Fibroblast of peridontal ligament (primary cell): ENCODE measurements around the gene SNAI3.

Experiments
- DNase-seq: peaks from one replicate; pipeline ENCODE4 v3.0.0-alpha.2; 2010; ENCODE audit errors: extremely low read depth

Gene SNAI3

DNA sequence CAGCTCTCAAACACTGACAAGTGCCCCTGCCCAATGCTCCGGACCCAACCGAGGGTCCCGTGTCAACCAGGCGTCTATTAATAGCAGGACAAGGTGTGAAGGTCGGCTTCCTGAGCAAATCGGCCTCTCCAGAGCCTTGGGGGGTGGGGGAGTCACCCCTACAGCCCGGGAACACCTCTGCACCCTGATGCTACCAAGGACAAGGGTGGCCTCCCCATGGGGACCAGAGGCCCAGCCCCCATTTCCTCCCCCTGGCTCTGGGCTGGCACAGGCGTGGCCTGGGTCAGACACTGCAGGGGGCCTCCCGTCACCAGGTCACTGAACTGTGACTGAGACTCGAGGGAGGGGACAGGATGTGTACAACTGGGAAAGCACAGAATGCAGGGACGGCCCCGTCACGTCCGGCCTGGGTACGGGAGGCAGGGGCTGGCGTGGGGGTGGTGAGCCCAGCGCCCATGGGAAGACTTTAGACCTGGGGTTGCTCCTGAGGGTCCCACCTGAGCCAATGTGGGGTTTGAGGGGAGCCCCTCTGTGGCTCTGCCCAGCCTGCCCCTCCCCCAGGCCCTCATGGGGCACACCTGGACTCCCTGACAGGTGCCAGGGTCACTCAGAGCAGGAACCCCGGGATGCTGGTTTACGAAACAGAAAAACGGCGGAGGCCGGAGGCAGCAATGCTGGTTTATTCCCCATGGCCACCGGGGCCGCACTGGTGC, 34.9 kb downstream of the SNAI3 start:
- DNase-seq: no peak

DNA sequence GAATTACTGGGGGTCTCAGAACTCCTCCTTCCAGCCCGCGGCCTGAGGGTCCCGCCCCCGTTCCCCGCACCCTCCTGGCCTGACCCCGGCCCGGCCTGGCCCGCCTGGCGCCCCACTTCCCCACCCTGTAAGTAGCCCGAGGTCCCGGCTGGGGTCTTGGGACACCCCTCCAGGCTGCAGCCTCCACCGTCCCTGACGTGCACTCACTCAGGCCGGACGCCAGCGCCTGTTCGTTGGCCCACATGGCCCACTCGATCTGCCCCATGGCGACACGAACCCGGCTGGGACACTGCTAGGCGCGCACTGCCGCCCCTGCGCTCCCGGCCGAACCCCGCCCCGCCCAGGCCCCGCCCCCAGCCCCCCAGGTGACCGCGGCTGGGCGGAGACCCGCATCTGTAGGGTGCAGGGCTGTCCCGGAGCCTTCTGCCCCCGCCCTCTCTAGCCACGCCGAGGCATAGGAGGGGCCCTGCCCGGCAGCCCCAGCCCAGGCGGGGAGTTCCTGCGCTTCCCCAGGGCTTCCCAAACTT, 35.5 kb downstream of the SNAI3 start, which contains the start of gene CYBA:
CYBA (minus strand) TSS at position 305 of the 527 bp plus-strand sequence; CDS start at position 265, 40 bp downstream.
- peak; percentile 40 for DNase-seq

DNA sequence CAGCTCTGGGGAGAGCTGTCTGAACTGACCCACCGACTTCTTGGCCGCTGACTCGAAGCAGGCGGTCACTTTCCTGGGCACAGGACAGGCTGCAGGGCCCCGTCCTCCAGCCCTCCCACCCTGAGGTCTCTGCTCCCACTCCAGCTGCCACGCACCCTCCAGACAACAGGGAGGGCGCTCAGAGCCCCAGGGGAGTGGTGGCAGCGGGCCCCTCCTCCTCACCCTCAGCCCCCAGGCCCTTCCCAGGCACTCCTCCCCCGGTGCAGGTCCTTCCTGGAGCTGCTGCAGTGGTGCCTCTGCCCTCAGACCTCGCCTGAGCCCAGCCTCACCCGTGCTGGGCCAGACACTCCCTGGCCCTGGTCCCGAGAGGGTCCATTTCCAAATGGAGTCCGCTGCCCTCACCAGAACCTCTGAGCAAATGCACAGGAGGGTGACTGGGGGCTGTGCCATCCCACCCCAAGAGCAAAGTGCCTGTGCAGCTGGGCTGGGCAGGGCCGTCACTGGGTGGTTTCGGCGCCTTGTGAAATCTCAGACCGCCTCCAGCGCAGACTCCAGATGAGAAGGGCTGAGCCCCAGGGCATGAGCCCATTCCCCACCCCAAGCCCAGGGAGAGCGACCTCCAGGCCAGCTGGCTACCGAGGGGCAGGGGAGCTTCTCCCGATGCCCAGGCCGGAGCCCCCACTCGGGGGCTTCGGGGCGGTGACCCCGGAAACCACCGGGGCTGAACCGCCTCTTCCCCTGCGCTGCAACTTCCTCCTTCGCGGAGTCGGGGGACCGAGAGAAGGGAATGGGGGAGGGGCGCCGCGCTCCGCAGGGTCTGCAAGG, 36.2 kb downstream of the SNAI3 start:
- DNase-seq: no peak

DNA sequence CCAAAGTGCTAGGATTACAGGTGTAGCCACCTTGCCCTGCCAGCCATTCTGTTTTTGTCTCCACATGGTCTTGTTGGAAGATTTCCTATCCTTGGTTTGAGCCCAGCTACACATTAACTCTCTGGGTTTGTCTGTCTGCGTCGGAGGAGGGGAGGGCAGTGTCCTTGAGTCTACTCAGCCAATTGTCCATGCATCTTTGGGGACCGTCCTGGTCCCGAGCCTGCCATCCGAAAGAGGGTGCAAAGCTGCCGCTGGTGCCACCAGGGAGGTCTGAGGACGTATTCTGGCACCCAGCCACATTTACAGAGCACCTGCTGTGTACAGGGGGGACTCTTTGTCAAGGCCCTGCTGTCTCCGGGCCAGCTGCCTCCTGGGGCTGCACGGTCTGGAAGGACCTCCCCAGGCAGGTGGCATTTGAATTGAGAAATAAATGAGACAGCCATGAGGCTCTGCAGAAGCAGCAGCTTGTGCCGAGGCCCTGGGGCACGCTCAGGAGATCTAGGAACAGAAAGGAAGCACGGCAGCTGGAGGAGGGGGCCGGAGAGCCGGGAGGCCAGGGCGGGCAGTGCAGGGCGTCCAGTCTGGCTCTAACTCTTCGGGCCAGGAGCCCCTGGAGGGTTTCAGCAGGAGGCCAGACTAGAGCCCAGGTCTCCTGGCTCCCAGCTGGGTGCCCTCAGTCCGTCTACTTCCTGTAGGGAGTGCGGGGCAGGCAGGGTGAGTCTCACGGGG, 36.9 kb downstream of the SNAI3 start:
- DNase-seq: no peak

DNA sequence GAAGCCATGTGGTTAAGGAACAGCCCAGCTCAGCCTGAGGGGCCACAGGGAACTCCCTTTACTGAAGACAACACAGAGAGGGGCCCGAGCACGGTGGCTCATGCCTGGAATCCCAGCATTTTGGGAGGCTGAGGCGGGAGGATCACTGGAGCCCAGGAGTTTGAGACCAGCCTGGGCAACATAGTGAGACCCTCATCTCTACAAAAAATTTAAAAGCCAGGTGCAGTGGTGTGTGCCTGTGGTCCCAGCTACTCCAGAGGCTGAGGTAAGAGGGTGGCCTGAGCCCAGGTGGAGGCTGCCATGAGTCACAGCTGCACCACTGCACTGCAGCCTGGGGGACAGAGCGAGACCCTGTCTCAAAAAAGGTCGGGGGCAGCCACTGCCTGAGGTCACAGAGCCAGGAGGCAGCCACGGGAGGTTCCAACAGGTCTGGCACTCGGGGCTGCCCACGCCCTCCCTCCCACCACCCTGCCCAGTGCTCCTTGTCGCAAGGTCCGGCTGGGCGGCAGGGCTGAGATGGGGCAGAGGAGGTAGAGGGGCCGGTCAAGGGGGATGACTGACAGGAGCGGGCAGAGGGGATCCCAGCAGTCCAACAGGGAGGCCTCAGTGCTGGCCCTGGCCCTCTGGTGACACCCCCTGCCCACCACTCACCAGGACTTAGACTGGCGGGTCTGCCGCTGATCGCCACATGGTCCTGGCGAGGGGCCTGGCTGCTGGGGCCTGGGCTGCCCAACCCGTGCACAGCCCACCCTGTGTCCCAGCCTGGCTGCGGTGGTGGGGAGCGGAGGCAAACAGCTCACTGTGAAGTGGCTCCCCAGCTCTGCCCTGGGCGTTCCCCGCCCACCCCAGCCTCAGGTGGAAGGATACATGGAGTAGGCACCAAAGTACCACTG, 38.9 kb downstream of the SNAI3 start:
- DNase-seq: no peak

DNA sequence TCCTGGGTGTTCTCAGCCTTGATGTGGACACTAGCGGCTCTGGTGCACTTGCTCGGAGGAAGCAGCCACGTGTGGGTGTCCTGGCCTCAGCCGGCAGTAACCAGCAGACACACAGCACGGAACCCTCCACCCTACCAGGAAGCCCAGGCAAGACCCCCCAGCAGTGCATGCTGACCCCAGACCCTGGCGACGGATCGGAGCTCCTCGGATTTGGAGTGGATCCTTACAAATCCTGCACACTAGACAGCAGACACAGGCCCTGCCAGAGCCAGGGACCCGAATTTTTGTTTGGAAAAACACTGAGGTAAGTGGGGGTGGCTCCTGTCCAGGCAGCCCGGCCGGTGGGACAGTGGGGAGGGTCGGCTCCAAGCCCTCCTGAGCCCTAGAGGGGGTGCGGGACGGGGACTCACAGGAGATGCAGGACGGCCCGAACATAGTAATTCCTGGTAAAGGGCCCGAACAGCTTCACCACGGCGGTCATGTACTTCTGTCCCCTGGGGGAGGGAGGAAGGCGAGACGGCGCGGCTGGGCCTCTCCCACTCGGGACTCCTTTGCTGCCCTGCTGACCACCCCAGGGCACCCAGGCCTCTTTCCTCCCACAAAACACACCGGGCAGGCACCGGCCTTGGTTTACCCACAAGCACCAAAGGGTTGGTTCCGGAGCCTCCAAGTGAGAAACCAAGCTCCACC, 39.8 kb downstream of the SNAI3 start:
- DNase-seq: no peak

DNA sequence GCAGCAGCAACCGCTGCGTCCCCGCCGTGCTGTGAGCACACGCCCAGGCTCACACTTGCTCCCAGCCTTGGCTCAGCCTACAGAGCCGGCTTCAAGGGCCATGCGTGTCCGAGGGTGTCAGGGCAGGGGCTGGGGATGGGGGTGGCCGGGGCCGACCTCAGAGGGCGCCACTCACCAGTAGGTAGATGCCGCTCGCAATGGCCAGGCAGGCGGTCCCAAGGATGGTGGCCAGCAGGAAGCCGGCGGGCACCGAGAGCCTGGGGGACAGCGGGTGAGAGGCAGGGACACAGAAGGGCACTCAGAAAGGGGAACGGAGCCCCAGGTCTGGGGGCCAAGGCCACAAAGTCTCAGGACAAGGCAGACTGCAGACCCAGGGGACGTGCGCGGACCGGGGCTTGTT, 40.4 kb downstream of the SNAI3 start:
- no peak for DNase-seq

DNA sequence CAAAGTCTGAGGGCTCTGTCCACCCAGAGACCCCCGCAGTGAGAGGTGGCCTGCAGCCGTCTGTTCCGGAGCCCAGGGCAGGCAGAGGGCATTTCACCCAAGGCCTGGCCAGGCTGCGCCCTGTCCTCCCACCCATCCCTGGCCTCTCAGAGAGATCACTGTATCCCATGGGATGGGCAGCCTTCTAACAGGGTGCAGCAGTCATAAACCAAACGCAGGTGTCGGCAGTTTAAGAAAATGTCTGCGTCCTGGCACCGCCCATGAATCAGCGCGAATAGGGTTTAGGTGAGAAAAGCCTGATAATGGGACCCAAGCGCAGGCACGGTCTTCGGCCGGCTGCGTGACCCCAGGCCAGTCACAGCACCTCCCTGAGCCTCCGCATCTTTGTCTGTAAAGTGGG, 40.9 kb downstream of the SNAI3 start:
- no peak for DNase-seq

DNA sequence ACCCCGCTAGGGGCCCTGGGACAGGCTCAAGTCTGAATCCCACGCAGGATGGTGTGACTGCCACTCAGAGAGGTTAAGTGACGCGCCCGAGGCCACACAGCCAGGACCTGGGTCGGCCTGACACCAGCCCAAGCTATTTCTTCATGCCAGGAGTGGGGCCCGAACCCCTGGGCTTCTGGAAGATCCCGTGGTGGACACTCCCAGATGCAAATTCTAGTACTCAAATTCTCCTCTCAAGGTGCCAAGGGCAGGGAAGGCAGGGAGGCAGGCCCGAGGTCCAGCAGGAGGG, 42.7 kb downstream of the SNAI3 start:
- no peak for DNase-seq

DNA sequence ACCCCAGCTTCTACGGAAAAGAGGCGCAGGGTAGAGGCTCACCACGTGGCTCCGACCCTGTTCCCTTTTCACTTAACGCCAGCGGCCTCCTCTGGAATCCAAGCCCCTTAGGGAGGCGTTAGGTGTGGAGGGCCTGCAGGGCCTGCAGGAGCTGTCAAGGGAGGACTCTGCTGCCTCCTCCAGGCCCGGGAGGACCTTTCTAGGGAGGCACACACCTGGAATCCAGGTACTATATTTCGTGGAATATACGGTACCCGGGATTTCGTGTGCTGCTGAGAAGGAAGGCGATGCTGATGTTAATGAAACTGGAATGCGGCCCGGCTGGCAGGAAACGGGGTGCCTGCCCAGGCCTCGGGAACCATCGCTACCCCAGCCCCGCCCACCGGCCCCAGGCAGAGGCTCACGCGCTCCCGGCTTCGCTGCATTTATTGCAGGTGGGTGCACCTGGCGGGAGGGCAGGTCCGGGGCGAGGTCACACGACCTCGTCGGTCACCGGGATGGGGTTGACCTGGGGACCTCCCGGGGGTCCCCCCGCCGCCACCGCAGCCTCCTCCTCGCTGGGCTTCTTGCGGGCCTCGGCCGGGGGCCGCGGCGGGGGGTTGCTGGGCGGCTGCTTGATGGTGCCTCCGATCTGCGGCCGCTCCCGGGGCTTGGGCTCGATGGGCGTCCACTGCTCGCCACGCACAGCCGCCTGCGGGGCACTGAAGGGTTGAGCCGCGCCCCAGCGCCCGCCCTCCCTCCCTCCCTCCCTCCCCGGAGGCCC, 43.2 kb downstream of the SNAI3 start:
- DNase-seq: no peak

DNA sequence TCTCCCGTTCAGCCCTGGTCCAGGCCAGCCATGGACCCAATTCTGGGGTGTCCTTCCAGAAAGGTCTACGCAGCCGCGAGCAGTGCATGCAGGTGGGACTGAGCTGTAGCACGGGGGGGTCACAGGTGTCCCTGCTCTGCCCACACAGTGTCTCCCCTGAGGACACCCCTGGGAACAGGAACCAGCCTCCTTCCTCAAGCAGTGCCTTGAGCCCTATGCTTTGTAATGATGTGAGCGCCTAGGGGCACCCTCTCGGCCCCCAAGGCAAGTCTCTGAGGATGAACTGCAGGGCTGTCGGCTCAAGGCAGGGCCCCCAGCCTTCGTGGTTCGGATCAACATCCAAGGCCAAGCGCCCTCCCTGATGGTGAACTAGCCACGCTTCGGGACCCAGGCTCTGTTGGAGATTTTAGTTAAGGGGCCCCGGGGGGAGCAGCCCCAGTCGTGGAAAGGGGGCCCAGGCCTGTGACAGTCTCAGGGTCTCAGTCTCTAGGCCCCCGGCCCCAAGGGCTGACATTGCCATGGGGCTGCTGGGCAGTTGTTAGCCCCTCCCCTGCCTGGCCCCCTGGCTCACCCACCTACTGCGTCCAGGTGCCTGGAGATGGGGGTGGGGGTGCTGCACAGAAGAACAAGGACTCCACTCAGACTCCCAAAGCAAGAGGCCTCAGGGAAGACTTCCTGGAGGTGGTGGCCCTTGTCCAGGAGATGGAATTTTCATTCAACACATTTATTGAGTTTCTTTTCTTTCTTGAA, 45.6 kb downstream of the SNAI3 start:
- no peak for DNase-seq

DNA sequence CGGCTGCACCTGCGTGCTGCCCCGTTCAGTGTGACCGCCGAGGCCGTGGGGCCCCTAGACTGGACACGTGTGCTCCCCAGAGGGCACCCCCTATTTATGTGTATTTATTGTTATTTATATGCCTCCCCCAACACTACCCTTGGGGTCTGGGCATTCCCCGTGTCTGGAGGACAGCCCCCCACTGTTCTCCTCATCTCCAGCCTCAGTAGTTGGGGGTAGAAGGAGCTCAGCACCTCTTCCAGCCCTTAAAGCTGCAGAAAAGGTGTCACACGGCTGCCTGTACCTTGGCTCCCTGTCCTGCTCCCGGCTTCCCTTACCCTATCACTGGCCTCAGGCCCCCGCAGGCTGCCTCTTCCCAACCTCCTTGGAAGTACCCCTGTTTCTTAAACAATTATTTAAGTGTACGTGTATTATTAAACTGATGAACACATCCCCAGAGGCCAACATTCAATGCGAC, 46.2 kb downstream of the SNAI3 start:
- no peak for DNase-seq

DNA sequence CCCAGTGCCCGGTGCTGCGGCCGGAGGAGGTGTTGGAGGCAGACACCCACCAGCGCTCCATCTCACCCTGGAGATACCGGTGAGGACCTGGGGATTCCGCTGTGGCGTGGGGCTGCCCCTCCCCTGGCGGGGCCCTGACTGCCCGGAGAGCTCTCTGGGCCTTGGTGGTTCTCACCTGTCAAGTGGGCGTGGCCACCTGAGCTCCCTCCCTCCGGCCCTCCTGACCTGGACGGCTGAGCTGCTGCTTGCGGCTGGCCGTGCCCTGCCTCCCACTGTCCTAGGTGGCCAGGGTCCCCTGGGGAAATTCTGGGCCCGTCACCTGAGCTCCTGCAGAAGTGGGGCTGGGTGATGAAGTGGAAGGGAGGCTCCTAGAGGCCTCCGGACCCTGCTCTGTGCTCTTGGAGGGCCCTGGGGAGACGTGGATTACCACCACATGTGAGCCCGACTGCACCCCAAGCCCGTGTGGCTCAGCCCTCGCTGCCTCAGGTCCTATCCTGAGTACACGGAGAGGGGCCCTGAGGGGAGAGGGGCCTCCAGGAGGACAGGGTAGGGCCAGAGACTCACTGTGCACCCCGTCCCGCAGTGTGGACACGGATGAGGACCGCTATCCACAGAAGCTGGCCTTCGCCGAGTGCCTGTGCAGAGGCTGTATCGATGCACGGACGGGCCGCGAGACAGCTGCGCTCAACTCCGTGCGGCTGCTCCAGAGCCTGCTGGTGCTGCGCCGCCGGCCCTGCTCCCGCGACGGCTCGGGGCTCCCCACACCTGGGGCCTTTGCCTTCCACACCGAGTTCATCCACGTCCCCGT, 46.9 kb downstream of the SNAI3 start:
- no peak for DNase-seq

DNA sequence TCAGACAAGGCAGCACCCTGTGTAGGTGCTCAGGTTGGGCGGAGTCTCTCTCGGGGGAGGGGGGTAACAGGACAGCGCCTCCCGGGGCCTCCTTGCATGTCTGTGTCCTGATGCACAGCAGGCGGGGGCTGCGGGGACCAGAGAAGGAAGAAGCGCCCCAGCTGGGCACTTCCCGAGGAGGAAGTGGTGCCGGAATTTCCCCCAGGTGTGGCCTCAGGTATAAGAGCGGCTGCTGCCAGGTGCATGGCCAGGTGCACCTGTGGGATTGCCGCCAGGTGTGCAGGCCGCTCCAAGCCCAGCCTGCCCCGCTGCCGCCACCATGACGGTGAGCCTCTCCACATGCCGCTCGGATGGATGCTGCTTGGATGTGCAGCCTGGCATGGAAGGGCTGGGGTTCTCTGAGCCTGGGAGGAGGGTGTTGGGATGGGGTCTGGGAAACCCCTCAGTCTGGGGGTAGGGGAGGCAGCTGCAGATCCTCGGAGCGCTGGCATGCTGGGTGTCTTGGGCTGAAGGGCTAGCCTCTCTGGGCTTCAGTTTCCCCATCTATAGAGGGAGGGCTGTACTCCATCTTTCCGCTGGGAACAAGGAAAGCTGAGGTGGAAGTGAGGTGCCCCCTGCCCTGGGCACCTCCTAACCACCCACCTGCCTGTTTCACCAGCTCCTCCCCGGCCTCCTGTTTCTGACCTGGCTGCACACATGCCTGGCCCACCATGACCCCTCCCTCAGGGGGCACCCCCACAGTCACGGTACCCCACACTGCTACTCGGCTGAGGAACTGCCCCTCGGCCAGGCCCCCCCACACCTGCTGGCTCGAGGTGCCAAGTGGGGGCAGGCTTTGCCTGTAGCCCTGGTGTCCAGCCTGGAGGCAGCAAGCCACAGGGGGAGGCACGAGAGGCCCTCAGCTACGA, 47.7 kb downstream of the SNAI3 start, which contains the start of gene IL17C:
IL17C (plus strand) TSS at position 250 of the 908 bp plus-strand sequence; CDS start at position 320, 70 bp downstream.
- DNase-seq: no peak

DNA sequence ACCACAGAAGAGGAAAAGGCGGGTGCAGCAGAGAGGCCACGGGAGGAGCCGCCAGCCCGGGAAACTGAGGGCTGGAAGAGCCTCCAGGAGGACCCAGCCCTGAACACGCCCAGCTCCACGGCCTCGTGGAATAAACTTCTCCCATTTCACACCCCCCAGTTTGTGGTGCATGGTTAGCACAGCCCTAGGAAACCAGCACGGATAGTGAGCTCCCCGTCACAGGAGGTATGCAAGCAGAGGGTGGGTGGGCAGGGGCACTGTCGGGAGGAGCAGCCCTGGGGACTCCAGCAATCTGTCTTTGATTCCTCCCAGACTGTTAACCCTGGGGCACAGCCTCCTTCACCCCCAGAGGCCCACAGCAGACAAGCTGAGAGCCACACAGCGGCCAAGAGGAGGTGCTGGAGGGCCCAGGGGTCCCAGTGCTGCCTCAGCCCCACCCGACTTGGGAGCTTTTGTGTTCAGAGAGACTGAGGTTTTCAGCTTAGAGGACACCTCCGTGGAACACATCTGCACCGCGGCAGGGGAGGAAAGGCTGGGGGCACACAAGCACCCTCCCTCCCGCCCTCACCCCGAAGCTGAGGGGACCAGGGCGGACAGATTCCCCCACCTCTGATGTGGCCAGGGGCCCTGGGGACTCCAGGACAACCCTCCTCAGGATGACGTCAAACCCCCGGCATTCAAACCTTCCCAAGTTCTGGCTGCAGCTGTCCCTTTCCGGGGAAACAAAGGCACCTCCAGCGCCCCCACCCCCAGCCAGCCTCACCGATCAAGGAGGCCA, 49.6 kb downstream of the SNAI3 start:
- no peak for DNase-seq

DNA sequence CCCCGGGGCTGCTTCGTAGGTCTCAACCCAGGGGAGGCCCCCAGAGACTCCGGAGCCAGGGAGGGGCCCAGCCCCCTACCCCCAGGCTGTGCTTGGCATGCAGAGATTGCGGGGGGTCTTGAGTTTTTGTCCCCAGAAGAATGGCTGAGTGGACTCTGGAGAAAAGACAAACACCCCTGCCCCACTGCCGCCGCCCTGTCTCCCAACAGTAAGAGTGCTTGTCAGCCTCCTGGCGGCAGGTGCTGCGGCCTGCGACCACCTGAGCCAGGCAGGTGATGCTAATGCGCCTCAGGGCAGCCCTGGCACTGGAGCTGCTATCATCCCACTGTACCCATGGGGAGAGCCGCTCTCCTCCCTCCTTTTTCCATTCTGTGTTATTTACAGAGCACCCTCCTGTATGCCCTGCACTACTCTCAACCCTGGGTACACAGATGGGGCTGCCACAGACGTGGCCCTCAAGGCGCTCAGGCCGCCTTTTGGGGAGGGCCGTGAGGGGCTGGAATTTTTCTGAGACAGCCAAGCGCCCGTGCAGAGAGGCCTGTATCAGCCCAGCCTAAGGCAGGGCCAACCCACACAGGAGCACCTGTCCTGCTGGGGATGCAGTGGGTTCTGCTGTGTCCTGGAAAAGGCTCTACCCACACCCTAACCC, 50.5 kb downstream of the SNAI3 start:
- no peak for DNase-seq
